Endodermal cell (in vitro differentiated cells): Measurements from ENCODE around the gene PODXL2. TPM values are rescaled to one million over a fixed set of nuclear protein-coding genes. Genes with fewer than 3 reads are reported as not detected.

Experiments
- DNase-seq: peaks from one replicate; pipeline ENCODE4 v3.0.0-alpha.2; 2017
- H3K27ac ChIP-seq: 2 replicates; pipeline ENCODE4 v1.5.1; 2013; ENCODE audit warnings: mild to moderate bottlenecking, low read depth, low read length, moderate library complexity
- H3K27me3 ChIP-seq: 2 replicates; pipeline ENCODE4 v1.6.1; 2013; ENCODE audit warnings: mild to moderate bottlenecking, low read length, moderate library complexity; ENCODE audit not compliant: insufficient read depth, control insufficient read depth, poor library complexity, severe bottlenecking
- H3K36me3 ChIP-seq: 2 replicates; pipeline ENCODE4 v1.7.0; 2013; ENCODE audit warnings: mild to moderate bottlenecking, low read length, moderate library complexity; ENCODE audit not compliant: control insufficient read depth, insufficient read depth
- H3K4me1 ChIP-seq: one replicate; pipeline ENCODE4 v1.7.0; 2013; ENCODE audit warnings: low read length; ENCODE audit not compliant: control insufficient read depth, insufficient read depth
- H3K4me3 ChIP-seq: 2 replicates; pipeline ENCODE4 v1.5.1; 2013; ENCODE audit warnings: mild to moderate bottlenecking, low read length, moderate library complexity
- H3K9ac ChIP-seq: 2 replicates; pipeline ENCODE4 v1.6.1; 2013; ENCODE audit warnings: mild to moderate bottlenecking, low read length, moderate library complexity; ENCODE audit not compliant: poor library complexity, severe bottlenecking; ENCODE audit errors: extremely low read depth
- H3K9me3 ChIP-seq: 2 replicates; pipeline ENCODE4 v1.6.1; 2013; ENCODE audit warnings: mild to moderate bottlenecking, low read length, moderate library complexity; ENCODE audit not compliant: control insufficient read depth
- H3K27ac Mint-ChIP-seq: 2 replicates; pipeline ENCODE4 v1.8.0; 2020; ENCODE audit warnings: mixed read lengths
- H3K27me3 Mint-ChIP-seq: 2 replicates; pipeline ENCODE4 v1.8.0; 2021; ENCODE audit warnings: mild to moderate bottlenecking, mixed read lengths; ENCODE audit not compliant: insufficient read depth
- H3K36me3 Mint-ChIP-seq: 2 replicates; pipeline ENCODE4 v1.8.0; 2020; ENCODE audit warnings: low read depth, mixed read lengths
- H3K4me1 Mint-ChIP-seq: 2 replicates; pipeline ENCODE4 v1.8.0; 2020; ENCODE audit warnings: mixed read lengths
- H3K4me3 Mint-ChIP-seq: 2 replicates; pipeline ENCODE4 v1.8.0; 2020; ENCODE audit warnings: mild to moderate bottlenecking, moderate library complexity, mixed read lengths
- H3K9me3 Mint-ChIP-seq: 2 replicates; pipeline ENCODE4 v1.8.0; 2020; ENCODE audit warnings: mild to moderate bottlenecking, mixed read lengths
- WGBS, 2 experiments: methylation state at CpG; one replicate each; pipeline versions ENCODE4 v1.1.5 to v1.1.7; 2013; ENCODE audit warnings: missing lambda C conversion rate in 2 of 2, mixed read lengths in 1 of 2; ENCODE audit not compliant: insufficient coverage in 1 of 2, insufficient read length in 1 of 2; 5-methylcytosine and 5-hydroxymethylcytosine counted together
- total RNA-seq, 2 donors: library from RNA; stranded (reverse); fragmentation: NEBNext Ultra II Directional in 1 of 2; extraction: Animal tissue kit (Norgen Biotek cat#: 25700) in 1 of 2; gene quantifications; 2 replicates in 1 of 2; 3 replicates in 1 of 2; pipeline ENCODE4 v1.2.1, GENCODE V29; 2021
- TF ChIP-seq, protein P1 (sequence below): fragments of 200-600 bp; sonication (generic); conservative IDR thresholded peaks from 2 replicates; pipeline ENCODE4 v1.5.0; 2021; ENCODE audit warnings: antibody characterized with exemption, mild to moderate bottlenecking

PODXL2 gene
- total RNA-seq, 2 donors from 2014 or later = 11.8 to 16.5 TPM

DNA sequence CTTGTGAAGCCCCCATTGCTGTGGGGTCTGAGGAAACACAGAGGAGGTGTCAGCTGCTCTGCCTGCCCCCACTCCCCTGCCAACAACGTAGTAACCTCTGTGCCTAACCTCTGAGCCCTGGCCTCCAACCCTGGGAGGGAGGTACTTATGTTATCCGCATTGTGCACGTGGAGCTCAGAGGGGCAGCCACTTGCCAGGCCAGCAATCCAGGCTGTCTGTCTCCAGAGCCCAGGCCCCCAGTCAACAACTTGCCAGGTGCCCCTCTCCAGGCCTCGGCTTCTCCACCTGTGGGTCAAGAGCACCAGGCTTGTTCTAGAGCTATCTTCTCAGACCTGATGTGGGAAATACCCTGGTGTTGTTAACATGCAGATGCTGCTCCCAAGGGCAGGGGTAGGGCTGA lies 41.1 kb upstream of the PODXL2 start:
- Histone ChIP-seq H3K36me3 (no peaks in the 10 kb centered on the region), H3K4me3 (no peak overlapping the region), H3K9ac (no peak overlapping the region), H3K27ac (no peak overlapping the region), H3K27me3 (no peaks in the 10 kb centered on the region), H3K4me1 (no peaks in the 10 kb centered on the region), H3K9me3 (no peaks in the 10 kb centered on the region)
- H3K27ac Mint-ChIP-seq = no peak overlapping the region
- no peak for DNase-seq
- H3K36me3 Mint-ChIP-seq = no peaks in the 10 kb centered on the region
- 89 to 93% methylated on average over 4 of the region's 4 CpGs for WGBS, 2 experiments
- peaks cover 14% of the 10 kb centered on the region for H3K4me1 Mint-ChIP-seq
- no peaks in the 10 kb centered on the region for H3K9me3 Mint-ChIP-seq
- TF ChIP-seq, protein P1, sequence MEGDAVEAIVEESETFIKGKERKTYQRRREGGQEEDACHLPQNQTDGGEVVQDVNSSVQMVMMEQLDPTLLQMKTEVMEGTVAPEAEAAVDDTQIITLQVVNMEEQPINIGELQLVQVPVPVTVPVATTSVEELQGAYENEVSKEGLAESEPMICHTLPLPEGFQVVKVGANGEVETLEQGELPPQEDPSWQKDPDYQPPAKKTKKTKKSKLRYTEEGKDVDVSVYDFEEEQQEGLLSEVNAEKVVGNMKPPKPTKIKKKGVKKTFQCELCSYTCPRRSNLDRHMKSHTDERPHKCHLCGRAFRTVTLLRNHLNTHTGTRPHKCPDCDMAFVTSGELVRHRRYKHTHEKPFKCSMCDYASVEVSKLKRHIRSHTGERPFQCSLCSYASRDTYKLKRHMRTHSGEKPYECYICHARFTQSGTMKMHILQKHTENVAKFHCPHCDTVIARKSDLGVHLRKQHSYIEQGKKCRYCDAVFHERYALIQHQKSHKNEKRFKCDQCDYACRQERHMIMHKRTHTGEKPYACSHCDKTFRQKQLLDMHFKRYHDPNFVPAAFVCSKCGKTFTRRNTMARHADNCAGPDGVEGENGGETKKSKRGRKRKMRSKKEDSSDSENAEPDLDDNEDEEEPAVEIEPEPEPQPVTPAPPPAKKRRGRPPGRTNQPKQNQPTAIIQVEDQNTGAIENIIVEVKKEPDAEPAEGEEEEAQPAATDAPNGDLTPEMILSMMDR = no peak
- no peak overlapping the region for H3K4me3 Mint-ChIP-seq
- H3K27me3 Mint-ChIP-seq = no peaks in the 10 kb centered on the region

DNA sequence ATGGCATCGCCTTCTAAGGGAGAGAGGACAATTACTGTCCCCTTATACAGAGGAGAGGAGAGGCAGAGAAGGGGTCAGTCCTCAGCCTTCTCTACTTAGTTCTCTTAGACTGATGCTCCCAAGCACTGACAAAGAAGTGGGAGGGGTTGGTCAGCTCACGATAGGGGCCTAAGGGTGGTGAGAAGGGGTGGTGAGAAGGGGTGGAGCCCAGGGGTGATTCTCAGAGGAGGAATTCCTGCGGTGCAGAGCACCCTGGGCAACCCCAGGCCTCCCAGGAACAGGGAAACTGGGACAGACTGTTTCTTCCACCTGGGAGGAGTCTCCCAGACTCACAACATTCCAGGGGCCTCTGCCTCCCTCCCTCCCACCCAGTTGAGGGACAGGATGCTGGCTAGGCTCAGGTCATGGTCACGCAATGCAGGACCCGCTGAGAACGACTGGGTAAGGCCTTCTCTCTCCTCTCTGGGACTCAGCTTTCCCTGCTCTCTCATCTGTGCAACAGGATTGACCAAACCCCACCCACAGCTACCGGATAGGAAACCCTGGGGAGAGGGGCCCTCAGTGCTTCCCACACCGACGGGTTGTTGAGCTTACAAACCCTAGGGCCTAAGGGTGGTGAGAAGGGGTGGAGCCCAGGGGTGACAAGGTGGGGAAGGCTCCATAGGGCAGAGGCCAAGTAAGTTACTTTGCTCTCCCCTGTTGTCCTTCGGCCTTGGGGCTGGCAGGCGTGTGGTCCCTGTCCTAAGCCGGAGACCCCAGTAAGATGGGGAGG lies 40.0 kb upstream of the PODXL2 start:
- Histone ChIP-seq H3K4me1 (no peaks in the 10 kb centered on the region), H3K4me3 (peak overlapping the region; percentile 88), H3K36me3 (no peaks in the 10 kb centered on the region), H3K9me3 (no peaks in the 10 kb centered on the region), H3K9ac (peak overlapping the region; percentile 59), H3K27me3 (no peaks in the 10 kb centered on the region), H3K27ac (no peak overlapping the region)
- TF ChIP-seq, protein P1 = no peak
- Mint-ChIP-seq H3K4me1 (peaks cover 14% of the 10 kb centered on the region), H3K4me3 (peak overlapping the region; percentile 72), H3K27me3 (no peaks in the 10 kb centered on the region), H3K9me3 (no peaks in the 10 kb centered on the region), H3K36me3 (no peaks in the 10 kb centered on the region), H3K27ac (no peak overlapping the region)
- peak; percentile 64 for DNase-seq
- WGBS, 2 experiments = 63 to 76% methylated on average over 4 to 12 of the region's 12 CpGs

DNA sequence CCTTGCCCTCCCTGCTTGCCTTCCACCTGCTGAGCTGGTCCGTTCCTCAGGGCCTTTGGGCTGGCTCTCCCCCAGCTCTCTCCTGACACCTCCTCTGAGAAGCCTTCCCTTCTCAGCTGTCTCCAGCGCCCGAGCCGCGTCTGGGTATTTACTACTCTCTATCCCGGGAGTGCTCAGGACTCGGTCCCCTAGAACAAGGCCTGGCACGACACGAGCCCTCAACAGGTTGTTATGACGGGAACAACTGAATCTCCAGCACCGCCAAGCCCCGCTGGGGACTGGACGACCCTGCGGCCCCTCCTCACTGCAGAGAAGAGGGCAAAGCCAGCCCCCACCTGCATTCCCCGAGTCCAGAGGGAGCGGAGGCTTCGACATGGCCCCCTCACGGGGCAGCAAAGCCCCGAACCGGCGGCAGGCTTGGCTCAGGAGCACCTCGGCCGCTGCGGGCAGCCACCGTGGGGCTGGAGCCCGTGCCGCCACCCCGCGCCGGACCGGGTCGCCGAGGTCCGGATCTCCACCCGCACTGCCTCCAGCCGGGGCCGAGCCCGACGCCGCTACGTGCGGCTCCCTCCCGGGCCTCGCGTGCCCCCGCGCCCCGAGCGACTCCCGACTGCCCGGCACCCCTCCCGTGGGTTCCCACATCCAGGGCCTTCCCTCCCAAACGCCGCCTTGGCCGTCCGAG lies 39.2 kb upstream of the PODXL2 start:
- WGBS, 2 experiments = 1 to 6% methylated on average over 7 to 56 of the region's 56 CpGs
- Mint-ChIP-seq H3K27ac (no peak overlapping the region), H3K4me3 (peak overlapping the region; percentile 72), H3K4me1 (peaks cover 14% of the 10 kb centered on the region), H3K36me3 (no peaks in the 10 kb centered on the region), H3K9me3 (no peaks in the 10 kb centered on the region), H3K27me3 (no peaks in the 10 kb centered on the region)
- TF ChIP-seq, protein P1 = no peak
- Histone ChIP-seq H3K36me3 (no peaks in the 10 kb centered on the region), H3K27ac (no peak overlapping the region), H3K9me3 (no peaks in the 10 kb centered on the region), H3K4me1 (no peaks in the 10 kb centered on the region), H3K27me3 (no peaks in the 10 kb centered on the region), H3K4me3 (peak overlapping the region; percentile 88), H3K9ac (peak overlapping the region; percentile 59)
- peak; percentile 72 for DNase-seq
